ENCODE data around the gene ZNF747.

ZNF747 gene

DNA sequence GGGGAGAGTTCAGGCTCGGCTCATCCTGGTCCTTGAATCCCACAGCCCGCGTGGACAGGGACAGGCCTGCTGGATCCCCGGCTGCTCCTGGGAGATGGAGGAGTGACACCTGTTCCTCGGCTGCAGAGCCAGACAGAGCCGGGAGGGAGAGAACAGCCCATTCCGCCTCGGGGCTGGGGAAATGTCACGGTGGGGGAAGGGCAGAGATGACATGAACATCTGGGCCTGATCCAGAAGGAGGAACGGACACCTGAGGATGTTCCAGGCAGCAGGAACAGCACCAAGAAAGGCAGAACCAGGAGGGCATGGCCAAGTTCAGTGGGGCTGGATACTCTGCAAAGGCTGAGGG lies 21.4 kb upstream of the ZNF747 start (continued):
- TF ChIP-seq, protein P1, sequence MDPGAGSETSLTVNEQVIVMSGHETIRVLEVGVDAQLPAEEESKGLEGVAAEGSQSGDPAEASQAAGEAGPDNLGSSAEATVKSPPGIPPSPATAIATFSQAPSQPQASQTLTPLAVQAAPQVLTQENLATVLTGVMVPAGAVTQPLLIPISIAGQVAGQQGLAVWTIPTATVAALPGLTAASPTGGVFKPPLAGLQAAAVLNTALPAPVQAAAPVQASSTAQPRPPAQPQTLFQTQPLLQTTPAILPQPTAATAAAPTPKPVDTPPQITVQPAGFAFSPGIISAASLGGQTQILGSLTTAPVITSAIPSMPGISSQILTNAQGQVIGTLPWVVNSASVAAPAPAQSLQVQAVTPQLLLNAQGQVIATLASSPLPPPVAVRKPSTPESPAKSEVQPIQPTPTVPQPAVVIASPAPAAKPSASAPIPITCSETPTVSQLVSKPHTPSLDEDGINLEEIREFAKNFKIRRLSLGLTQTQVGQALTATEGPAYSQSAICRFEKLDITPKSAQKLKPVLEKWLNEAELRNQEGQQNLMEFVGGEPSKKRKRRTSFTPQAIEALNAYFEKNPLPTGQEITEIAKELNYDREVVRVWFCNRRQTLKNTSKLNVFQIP (CRISPR knock-in tag; IDR thresholded peaks at IDR 0.05; ENCODE audit: borderline replicate concordance, low read depth): no peak
- TF ChIP-seq ZNF565 (CRISPR knock-in tag; conservative IDR thresholded peaks at IDR 0.05; ENCODE audit: low read depth): no peak

GRCh38 chr16:30555315-30556124 lies 20.9 kb upstream of the ZNF747 start:
- ATAC-seq: no peak
- TF ChIP-seq TCF4 (CRISPR knock-in tag; IDR thresholded peaks at IDR 0.05; ENCODE audit: borderline replicate concordance) (no peak), PPARA (CRISPR knock-in tag; IDR thresholded peaks at IDR 0.05; ENCODE audit: borderline replicate concordance) (no peak), ZNF8 (CRISPR knock-in tag; IDR thresholded peaks at IDR 0.05) (no peak), ZNF70 (CRISPR knock-in tag; IDR thresholded peaks at IDR 0.05) (no peak), TSHZ2 (CRISPR knock-in tag; IDR thresholded peaks at IDR 0.05) (no peak), ARNTL (CRISPR knock-in tag; IDR thresholded peaks at IDR 0.05; ENCODE audit: borderline replicate concordance, low read depth) (no peak), RARB (CRISPR knock-in tag; IDR thresholded peaks at IDR 0.05) (no peak), GLIS3 (CRISPR knock-in tag; IDR thresholded peaks at IDR 0.05) (no peak), ZC3H10 (CRISPR knock-in tag; IDR thresholded peaks at IDR 0.05) (no peak), OSR1 (CRISPR knock-in tag; IDR thresholded peaks at IDR 0.05) (no peak), PATZ1 (CRISPR knock-in tag; IDR thresholded peaks at IDR 0.05; ENCODE audit: borderline replicate concordance) (no peak), CSDC2 (CRISPR knock-in tag; IDR thresholded peaks at IDR 0.05) (no peak), ZFP3 (CRISPR knock-in tag; IDR thresholded peaks at IDR 0.05) (no peak), BACH2 (CRISPR knock-in tag; IDR thresholded peaks at IDR 0.05; ENCODE audit: borderline replicate concordance) (no peak), ESRRG (CRISPR knock-in tag; IDR thresholded peaks at IDR 0.05) (no peak), SNAI2 (CRISPR knock-in tag; IDR thresholded peaks at IDR 0.05) (no peak), TOX (CRISPR knock-in tag; IDR thresholded peaks at IDR 0.05; ENCODE audit: borderline replicate concordance) (no peak)
- TF ChIP-seq, protein P2, sequence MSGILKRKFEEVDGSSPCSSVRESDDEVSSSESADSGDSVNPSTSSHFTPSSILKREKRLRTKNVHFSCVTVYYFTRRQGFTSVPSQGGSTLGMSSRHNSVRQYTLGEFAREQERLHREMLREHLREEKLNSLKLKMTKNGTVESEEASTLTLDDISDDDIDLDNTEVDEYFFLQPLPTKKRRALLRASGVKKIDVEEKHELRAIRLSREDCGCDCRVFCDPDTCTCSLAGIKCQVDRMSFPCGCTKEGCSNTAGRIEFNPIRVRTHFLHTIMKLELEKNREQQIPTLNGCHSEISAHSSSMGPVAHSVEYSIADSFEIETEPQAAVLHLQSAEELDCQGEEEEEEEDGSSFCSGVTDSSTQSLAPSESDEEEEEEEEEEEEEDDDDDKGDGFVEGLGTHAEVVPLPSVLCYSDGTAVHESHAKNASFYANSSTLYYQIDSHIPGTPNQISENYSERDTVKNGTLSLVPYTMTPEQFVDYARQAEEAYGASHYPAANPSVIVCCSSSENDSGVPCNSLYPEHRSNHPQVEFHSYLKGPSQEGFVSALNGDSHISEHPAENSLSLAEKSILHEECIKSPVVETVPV (CRISPR knock-in tag; IDR thresholded peaks at IDR 0.05): no peak
- TF ChIP-seq, protein P3, sequence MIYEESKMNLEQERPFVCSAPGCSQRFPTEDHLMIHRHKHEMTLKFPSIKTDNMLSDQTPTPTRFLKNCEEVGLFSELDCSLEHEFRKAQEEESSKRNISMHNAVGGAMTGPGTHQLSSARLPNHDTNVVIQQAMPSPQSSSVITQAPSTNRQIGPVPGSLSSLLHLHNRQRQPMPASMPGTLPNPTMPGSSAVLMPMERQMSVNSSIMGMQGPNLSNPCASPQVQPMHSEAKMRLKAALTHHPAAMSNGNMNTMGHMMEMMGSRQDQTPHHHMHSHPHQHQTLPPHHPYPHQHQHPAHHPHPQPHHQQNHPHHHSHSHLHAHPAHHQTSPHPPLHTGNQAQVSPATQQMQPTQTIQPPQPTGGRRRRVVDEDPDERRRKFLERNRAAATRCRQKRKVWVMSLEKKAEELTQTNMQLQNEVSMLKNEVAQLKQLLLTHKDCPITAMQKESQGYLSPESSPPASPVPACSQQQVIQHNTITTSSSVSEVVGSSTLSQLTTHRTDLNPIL (CRISPR knock-in tag; IDR thresholded peaks at IDR 0.05; ENCODE audit: low read depth): no peak
- TF ChIP-seq, protein P1 (CRISPR knock-in tag; IDR thresholded peaks at IDR 0.05; ENCODE audit: borderline replicate concordance, low read depth): no peak

Measured in SK-N-SH treated with all-trans-retinoic acid at 6 μM for 48 hours (cell line).